Measurements from ENCODE around the gene PRRX2.

The PRRX2 gene

GRCh38 chr9:129701549-129701948 lies 36.1 kb downstream of the PRRX2 start:
- Histone ChIP-seq H3K36me3 (ENCODE audit: insufficient read depth) (no peaks in the 10 kb centered on the region), H3K27ac (no peak overlapping the region), H4K20me1 (ENCODE audit: insufficient read depth) (no peaks in the 10 kb centered on the region), H3K9ac (no peak overlapping the region), H3K79me2 (ENCODE audit: insufficient read depth, low read depth) (no peaks in the 10 kb centered on the region), H3K27me3 (ENCODE audit: insufficient read depth, low read depth) (peaks cover 72% of the 10 kb centered on the region), H3K4me1 (ENCODE audit: low read depth, poor library complexity, severe bottlenecking) (no peaks in the 10 kb centered on the region), H3K4me2 (no peak overlapping the region), H3K4me3 (IDR thresholded peaks at IDR 0.05; ENCODE audit: insufficient read depth, low read depth, low read length) (no peak overlapping the region), H2AFZ (ENCODE audit: low read depth) (no peak overlapping the region)
- TF ChIP-seq, protein P1, sequence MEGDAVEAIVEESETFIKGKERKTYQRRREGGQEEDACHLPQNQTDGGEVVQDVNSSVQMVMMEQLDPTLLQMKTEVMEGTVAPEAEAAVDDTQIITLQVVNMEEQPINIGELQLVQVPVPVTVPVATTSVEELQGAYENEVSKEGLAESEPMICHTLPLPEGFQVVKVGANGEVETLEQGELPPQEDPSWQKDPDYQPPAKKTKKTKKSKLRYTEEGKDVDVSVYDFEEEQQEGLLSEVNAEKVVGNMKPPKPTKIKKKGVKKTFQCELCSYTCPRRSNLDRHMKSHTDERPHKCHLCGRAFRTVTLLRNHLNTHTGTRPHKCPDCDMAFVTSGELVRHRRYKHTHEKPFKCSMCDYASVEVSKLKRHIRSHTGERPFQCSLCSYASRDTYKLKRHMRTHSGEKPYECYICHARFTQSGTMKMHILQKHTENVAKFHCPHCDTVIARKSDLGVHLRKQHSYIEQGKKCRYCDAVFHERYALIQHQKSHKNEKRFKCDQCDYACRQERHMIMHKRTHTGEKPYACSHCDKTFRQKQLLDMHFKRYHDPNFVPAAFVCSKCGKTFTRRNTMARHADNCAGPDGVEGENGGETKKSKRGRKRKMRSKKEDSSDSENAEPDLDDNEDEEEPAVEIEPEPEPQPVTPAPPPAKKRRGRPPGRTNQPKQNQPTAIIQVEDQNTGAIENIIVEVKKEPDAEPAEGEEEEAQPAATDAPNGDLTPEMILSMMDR (conservative IDR thresholded peaks at IDR 0.05; ENCODE audit: low read depth, low read length) = no peak

DNA sequence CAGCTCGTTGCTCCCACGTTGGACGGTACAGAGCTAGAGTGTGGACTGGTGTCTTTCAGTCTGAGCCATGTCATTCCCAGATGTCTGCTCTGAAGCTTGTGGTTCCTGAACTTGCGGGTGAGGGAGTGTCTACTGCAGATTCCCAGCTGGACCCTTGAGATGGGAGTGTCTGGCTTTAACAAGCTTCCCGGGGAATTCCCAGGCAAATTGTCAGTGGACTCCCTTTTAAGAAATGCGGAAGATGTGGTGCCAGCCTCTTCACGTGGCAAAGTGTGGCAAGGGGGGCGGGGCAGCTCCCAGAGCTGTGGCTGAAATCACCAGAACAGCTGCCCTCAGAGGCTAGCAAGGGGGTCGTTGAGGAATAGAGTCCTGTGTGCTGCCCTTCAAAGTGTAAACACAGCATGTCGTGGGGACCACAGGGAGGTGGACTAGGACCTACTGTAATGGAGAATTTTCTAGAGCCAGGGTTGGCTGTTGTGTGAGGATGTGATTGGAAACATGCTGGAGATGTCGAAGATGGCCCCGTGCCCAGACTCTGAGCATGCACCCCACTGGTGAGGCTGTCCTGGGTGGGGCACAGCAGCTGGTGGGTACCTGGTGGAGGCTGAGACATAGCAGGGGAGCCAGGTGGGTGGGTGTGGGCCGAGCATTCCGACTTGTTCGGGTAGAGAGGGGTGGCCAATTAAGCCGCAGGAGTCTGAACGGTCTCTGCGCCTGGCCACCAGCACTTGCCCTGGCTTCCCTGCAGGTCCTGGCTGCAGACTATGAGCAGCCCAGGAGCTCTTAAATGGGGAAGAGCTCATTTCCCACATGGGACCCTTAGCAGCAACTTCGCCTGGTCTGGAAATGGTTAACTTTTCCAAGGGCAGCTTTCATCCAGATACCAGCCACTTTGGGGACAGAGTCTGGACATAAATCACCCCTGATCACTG lies 37.4 kb downstream of the PRRX2 start:
- H4K20me1 ChIP-seq (ENCODE audit: insufficient read depth) = no peaks in the 10 kb centered on the region
- H2AFZ ChIP-seq (ENCODE audit: low read depth) = no peak overlapping the region
- no peaks in the 10 kb centered on the region for H3K79me2 ChIP-seq (ENCODE audit: insufficient read depth, low read depth)
- H3K27me3 ChIP-seq (ENCODE audit: insufficient read depth, low read depth) = peaks cover 73% of the 10 kb centered on the region
- H3K27ac ChIP-seq = no peak overlapping the region
- H3K4me1 ChIP-seq (ENCODE audit: low read depth, poor library complexity, severe bottlenecking) = no peaks in the 10 kb centered on the region
- TF ChIP-seq, protein P1 (conservative IDR thresholded peaks at IDR 0.05; ENCODE audit: low read depth, low read length) = no peak
- H3K36me3 ChIP-seq (ENCODE audit: insufficient read depth) = no peaks in the 10 kb centered on the region
- H3K4me3 ChIP-seq (IDR thresholded peaks at IDR 0.05; ENCODE audit: insufficient read depth, low read depth, low read length) = no peak overlapping the region
- H3K9ac ChIP-seq = no peak overlapping the region
- no peak overlapping the region for H3K4me2 ChIP-seq

DNA sequence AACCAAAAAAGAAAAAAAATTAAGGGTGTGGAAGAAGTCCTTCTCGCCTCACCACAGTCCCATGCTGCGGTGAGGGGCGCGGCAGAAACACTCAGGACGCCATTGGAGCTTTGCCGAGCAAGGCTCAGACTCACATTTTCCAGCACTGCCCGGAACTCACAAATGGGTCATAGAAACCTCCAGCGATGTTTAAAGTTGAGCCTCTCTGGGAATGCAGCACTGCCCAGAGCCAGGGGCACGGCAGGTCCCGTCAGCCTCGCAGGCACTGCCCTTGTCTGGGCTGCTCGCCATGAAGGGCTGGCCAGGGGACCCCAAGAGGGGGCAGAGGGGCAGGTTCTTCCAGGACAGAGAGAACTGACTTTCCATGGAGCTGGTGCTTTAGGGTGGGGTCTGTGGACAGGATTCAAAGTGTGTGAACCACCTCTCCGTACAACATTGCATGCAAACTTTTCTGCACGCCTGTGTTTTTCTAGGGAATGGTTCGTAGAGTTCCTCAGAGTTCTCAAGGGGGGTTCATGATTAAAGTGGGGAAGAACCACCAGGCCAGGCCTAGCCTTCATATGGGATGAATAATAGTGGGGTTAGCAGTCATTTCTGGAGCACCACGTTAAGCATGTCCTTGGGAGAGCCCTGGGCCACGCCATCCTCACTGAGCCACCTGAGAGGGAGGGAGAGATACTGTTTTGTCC lies 38.4 kb downstream of the PRRX2 start:
- Histone ChIP-seq H4K20me1 (ENCODE audit: insufficient read depth) (no peaks in the 10 kb centered on the region), H3K9ac (no peak overlapping the region), H3K79me2 (ENCODE audit: insufficient read depth, low read depth) (no peaks in the 10 kb centered on the region), H3K36me3 (ENCODE audit: insufficient read depth) (no peaks in the 10 kb centered on the region), H2AFZ (ENCODE audit: low read depth) (no peak overlapping the region), H3K4me3 (IDR thresholded peaks at IDR 0.05; ENCODE audit: insufficient read depth, low read depth, low read length) (no peak overlapping the region), H3K4me1 (ENCODE audit: low read depth, poor library complexity, severe bottlenecking) (no peaks in the 10 kb centered on the region), H3K27me3 (ENCODE audit: insufficient read depth, low read depth) (peaks cover 72% of the 10 kb centered on the region), H3K4me2 (no peak overlapping the region), H3K27ac (no peak overlapping the region)
- TF ChIP-seq, protein P1 (conservative IDR thresholded peaks at IDR 0.05; ENCODE audit: low read depth, low read length) = no peak

DNA sequence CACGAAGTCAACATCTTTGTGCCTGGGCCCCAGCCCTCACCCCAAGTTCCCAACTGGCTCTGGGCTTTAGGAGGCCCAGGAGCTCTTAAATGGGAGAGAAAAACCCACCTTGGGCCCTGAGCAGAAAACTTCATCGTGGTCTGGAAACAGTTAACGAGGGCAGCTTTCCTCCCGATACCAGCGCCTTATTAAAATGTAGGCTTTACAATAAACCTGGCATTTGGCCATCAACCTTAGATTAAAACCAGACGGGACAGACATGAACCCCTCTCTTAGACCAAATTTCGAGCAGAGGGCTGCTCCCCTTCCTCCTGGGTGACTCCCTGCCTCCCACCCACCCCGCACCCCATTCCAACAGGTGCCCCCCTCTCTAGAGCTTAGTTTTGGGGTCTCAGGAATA lies 39.4 kb downstream of the PRRX2 start:
- Histone ChIP-seq H3K79me2 (ENCODE audit: insufficient read depth, low read depth) (no peaks in the 10 kb centered on the region), H3K27me3 (ENCODE audit: insufficient read depth, low read depth) (peaks cover 72% of the 10 kb centered on the region), H3K4me3 (IDR thresholded peaks at IDR 0.05; ENCODE audit: insufficient read depth, low read depth, low read length) (no peak overlapping the region), H3K27ac (no peak overlapping the region), H3K9ac (no peak overlapping the region), H2AFZ (ENCODE audit: low read depth) (no peak overlapping the region), H4K20me1 (ENCODE audit: insufficient read depth) (no peaks in the 10 kb centered on the region), H3K36me3 (ENCODE audit: insufficient read depth) (no peaks in the 10 kb centered on the region), H3K4me1 (ENCODE audit: low read depth, poor library complexity, severe bottlenecking) (no peaks in the 10 kb centered on the region), H3K4me2 (no peak overlapping the region)
- TF ChIP-seq, protein P1 (conservative IDR thresholded peaks at IDR 0.05; ENCODE audit: low read depth, low read length) = no peak

All from KMS-11 (cell line).